CD8-positive, alpha-beta memory T cell (primary cell): ENCODE data around the gene FBXO48. TPM values are rescaled to one million over a fixed set of nuclear protein-coding genes. Genes with fewer than 3 reads are reported as not detected.
"Not testable (repeated sequence)": the region's sequence is repeated elsewhere in the genome, so short reads cannot be mapped to it uniquely, and the experiment has no call there.

Source experiments
- CTCF ChIA-PET: fragments of 350-600 bp; sonication (Branson Sonifier 250); formaldehyde crosslinking; loops from one replicate; lab custom pipeline; 2021; ENCODE audit warnings: antibody characterized with exemption; lab: Charles Lee
- POLR2A ChIA-PET: fragments of 350-600 bp; sonication (Branson Sonifier 250); formaldehyde crosslinking; loops from one replicate; lab custom pipeline; 2021; ENCODE audit warnings: antibody characterized with exemption; lab: Charles Lee
- DNase-seq, 5 donors: peaks; one replicate each; pipeline versions ENCODE4 v3.0.0 to v3.0.0-alpha.2; 2020 to 2022; ENCODE audit warnings: mixed read lengths in 1 of 5
- H3K27ac ChIP-seq: one replicate; pipeline ENCODE4 v1.7.0; 2013; ENCODE audit warnings: low read depth, mild to moderate bottlenecking, low read length, moderate library complexity
- H3K27me3 ChIP-seq: 2 replicates; pipeline ENCODE4 v1.7.0; 2013; ENCODE audit warnings: low read length, mild to moderate bottlenecking; ENCODE audit not compliant: insufficient read depth, poor library complexity, severe bottlenecking
- H3K36me3 ChIP-seq: 2 replicates; pipeline ENCODE4 v1.7.0; 2013; ENCODE audit warnings: mild to moderate bottlenecking, low read length, moderate library complexity; ENCODE audit not compliant: insufficient read depth
- H3K4me1 ChIP-seq: 2 replicates; pipeline ENCODE4 v1.7.0; 2013; ENCODE audit warnings: mild to moderate bottlenecking, low read length, moderate library complexity; ENCODE audit not compliant: insufficient read depth
- H3K4me3 ChIP-seq: 2 replicates; pipeline ENCODE4 v1.7.0; 2013; ENCODE audit warnings: mild to moderate bottlenecking, low read length
- H3K9me3 ChIP-seq: 2 replicates; pipeline ENCODE4 v1.7.0; 2013; ENCODE audit warnings: mild to moderate bottlenecking, low read length
- H3K27ac Mint-ChIP-seq, 8 donors: one replicate each; pipeline ENCODE4 v1.8.0; 2020 to 2021; ENCODE audit warnings: mixed read lengths in 8 of 8, mild to moderate bottlenecking in 6 of 8, inconsistent platforms in 3 of 8, moderate library complexity in 3 of 8
- H3K27me3 Mint-ChIP-seq, 2 donors: one replicate each; pipeline ENCODE4 v1.8.0; 2020 to 2021; ENCODE audit warnings: mixed read lengths in 2 of 2, mild to moderate bottlenecking in 1 of 2, moderate library complexity in 1 of 2
- H3K36me3 Mint-ChIP-seq, 3 donors: one replicate each; pipeline ENCODE4 v1.8.0; 2020 to 2021; ENCODE audit warnings: mixed read lengths in 3 of 3, inconsistent platforms in 1 of 3, mild to moderate bottlenecking in 1 of 3
- H3K4me1 Mint-ChIP-seq, 3 donors: one replicate each; pipeline ENCODE4 v1.8.0; 2020 to 2021; ENCODE audit warnings: mixed read lengths in 3 of 3, inconsistent platforms in 1 of 3, mild to moderate bottlenecking in 1 of 3
- H3K4me3 Mint-ChIP-seq, 7 donors: one replicate each; pipeline ENCODE4 v1.8.0; 2020 to 2021; ENCODE audit warnings: mixed read lengths in 7 of 7, mild to moderate bottlenecking in 6 of 7, moderate library complexity in 4 of 7, inconsistent platforms in 2 of 7
- H3K9me3 Mint-ChIP-seq, 5 donors: one replicate each; pipeline ENCODE4 v1.8.0; 2020 to 2022; ENCODE audit warnings: mixed read lengths in 5 of 5, mild to moderate bottlenecking in 3 of 5, moderate library complexity in 2 of 5, inconsistent platforms in 1 of 5
- polyA plus RNA-seq: library from polyadenylated mRNA; unstranded; fragments of 300-500 nt; fragmentation: Illumina TruSeq; gene quantifications from one replicate; pipeline ENCODE4 v1.2.3, GENCODE V29; 2021
- total RNA-seq, 2 experiments: library from RNA; stranded (reverse); gene quantifications; one replicate each; pipeline ENCODE4 v1.2.3, GENCODE V29; 2021

The FBXO48 gene
- total and polyA plus RNA-seq, 3 experiments from 2014 or later: 0.79 to 1.6 (median 1.5) TPM

DNA sequence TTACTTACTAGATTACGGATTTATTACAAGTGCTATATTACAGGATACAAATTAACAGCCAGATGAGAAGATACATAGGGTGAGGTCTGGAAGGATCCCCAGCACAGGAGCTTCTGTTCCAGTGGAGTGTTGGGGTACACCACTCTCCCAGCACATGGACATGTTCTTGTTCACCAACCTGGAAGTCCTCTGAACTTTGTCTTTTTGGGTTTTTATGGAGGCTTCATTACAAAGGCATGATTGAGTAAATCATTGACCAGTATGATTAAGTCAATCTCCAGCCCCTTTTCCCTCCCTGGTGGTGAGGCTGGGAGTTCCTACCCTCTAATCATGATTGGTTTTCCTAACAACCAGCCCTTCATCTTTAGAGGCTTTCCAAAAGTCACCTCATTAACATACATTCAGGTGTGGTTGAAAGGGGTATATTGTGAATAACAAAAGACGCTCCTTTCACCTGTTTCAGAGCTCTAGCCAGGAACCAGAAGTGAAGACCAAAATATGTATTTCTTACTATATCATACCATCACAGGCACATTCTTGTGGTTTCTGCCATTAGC lies 38.6 kb upstream of the FBXO48 start:
- Mint-ChIP-seq H3K4me1 (peaks cover 21 to 25% (median 24%) of the 10 kb centered on the region in 3 donors), H3K27me3 (no peaks in the 10 kb centered on the region), H3K36me3 (peaks cover 4 to 13% (median 5%) of the 10 kb centered on the region in 3 donors), H3K9me3 (peaks cover 0 to 4% (median 0%) of the 10 kb centered on the region in 5 donors), H3K27ac (peak overlapping the region; percentile 1 to 90 (median 72)), H3K4me3 (peak overlapping the region in 5 of 7 donors; percentile 30 to 73 (median 53))
- DNase-seq: no peak
- Histone ChIP-seq H3K9me3 (no peaks in the 10 kb centered on the region), H3K36me3 (no peaks in the 10 kb centered on the region), H3K27me3 (no peaks in the 10 kb centered on the region), H3K4me1 (peaks cover 14% of the 10 kb centered on the region), H3K4me3 (no peak overlapping the region), H3K27ac (no peak overlapping the region)
- ChIA-PET CTCF (interaction anchor here (0.9 to 2.4 kb wide), 7 partner anchors 10 to 403 kb away, joined by 3 to 18 read pairs (median 5); no protein-coding TSS in a partner anchor), POLR2A (interaction anchor here (1.4 kb wide), 2 partner anchors 38 to 39 kb away, joined by 3 to 4 read pairs; partner anchors contain the start of genes APLF and FBXO48)

DNA sequence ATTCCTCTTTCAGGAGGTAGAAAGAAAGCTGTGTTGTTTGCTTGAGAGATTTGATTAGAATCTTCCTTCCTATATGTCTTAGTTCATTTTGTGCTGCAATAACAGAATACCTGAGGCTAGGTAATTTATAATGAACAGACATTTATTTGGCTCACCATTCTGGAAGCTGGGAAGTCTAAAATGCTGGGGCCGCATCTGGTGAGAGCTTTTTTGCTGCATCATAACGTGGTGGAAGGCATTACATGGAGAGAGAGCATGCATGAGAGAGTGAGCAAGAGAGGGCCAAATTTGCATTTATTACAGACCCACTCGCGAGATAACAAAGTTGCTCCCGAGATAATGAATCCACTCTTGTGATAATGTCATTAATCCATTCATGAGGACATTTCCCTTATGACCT lies 34.7 kb upstream of the FBXO48 start:
- H3K4me1 Mint-ChIP-seq: peaks cover 15 to 16% (median 15%) of the 10 kb centered on the region in 3 donors
- CTCF ChIA-PET: no interaction called here
- POLR2A ChIA-PET: no interaction called here
- H3K27me3 Mint-ChIP-seq: no peaks in the 10 kb centered on the region
- no peaks in the 10 kb centered on the region for H3K36me3 ChIP-seq
- peaks cover 12% of the 10 kb centered on the region for H3K4me1 ChIP-seq
- no peak overlapping the region for H3K4me3 Mint-ChIP-seq
- peaks cover under 1% of the 10 kb centered on the region for H3K9me3 ChIP-seq
- peaks cover 2 to 8% (median 6%) of the 10 kb centered on the region in 5 donors for H3K9me3 Mint-ChIP-seq
- H3K27ac Mint-ChIP-seq: no peak overlapping the region
- H3K36me3 Mint-ChIP-seq: peaks cover under 1 to 12% (median 2%) of the 10 kb centered on the region in 3 donors
- no peak overlapping the region for H3K27ac ChIP-seq
- H3K4me3 ChIP-seq: no peak overlapping the region
- H3K27me3 ChIP-seq: no peaks in the 10 kb centered on the region
- DNase-seq: no peak

DNA sequence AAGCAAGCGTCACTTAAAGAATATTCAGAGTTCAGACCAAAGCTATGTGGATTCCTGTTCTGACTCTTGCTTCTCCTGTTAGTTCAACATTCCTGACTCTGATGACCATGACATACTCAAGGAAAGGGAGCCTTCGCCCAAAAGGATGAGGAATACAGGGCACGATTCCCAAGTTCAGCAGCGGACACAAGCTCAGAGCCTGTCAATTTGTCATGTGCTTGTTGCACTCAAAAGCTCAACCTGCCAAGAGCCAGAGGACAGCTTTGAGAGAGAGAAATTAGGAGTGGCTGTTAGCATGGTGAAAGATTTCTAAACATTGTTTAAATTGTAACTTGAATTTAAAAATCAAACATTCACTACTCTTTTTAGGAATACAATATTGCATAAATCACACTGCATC lies 33.6 kb upstream of the FBXO48 start:
- Mint-ChIP-seq H3K27me3 (no peaks in the 10 kb centered on the region), H3K4me1 (peaks cover 4 to 5% (median 4%) of the 10 kb centered on the region in 3 donors), H3K9me3 (peaks cover 3 to 17% (median 13%) of the 10 kb centered on the region in 5 donors), H3K4me3 (no peak overlapping the region), H3K36me3 (peaks cover 6 to 20% (median 6%) of the 10 kb centered on the region in 3 donors), H3K27ac (no peak overlapping the region)
- H3K4me1 ChIP-seq: peaks cover under 1% of the 10 kb centered on the region
- POLR2A ChIA-PET: no interaction called here
- no peak overlapping the region for H3K27ac ChIP-seq
- no peak for DNase-seq
- peaks cover 5% of the 10 kb centered on the region for H3K9me3 ChIP-seq
- no peak overlapping the region for H3K4me3 ChIP-seq
- CTCF ChIA-PET: no interaction called here
- H3K36me3 ChIP-seq: no peaks in the 10 kb centered on the region
- H3K27me3 ChIP-seq: no peaks in the 10 kb centered on the region

GRCh38 chr2:68499133-68499532 lies 32.0 kb upstream of the FBXO48 start:
- ChIA-PET POLR2A (no interaction called here), CTCF (interaction anchor here (0.9 to 1.1 kb wide), 2 partner anchors 11 to 24 kb away, joined by 3 read pairs; no protein-coding TSS in a partner anchor)
- Histone ChIP-seq H3K27ac (no peak overlapping the region), H3K36me3 (no peaks in the 10 kb centered on the region), H3K9me3 (peaks cover 5% of the 10 kb centered on the region), H3K4me1 (no peaks in the 10 kb centered on the region), H3K4me3 (no peak overlapping the region), H3K27me3 (no peaks in the 10 kb centered on the region)
- H3K27me3 Mint-ChIP-seq: no peaks in the 10 kb centered on the region
- H3K4me3 Mint-ChIP-seq: no peak overlapping the region
- H3K4me1 Mint-ChIP-seq: no peaks in the 10 kb centered on the region
- peaks cover 6 to 35% (median 14%) of the 10 kb centered on the region in 3 donors for H3K36me3 Mint-ChIP-seq
- peaks cover 9 to 22% (median 15%) of the 10 kb centered on the region in 5 donors for H3K9me3 Mint-ChIP-seq
- H3K27ac Mint-ChIP-seq: no peak overlapping the region
- no peak for DNase-seq

DNA sequence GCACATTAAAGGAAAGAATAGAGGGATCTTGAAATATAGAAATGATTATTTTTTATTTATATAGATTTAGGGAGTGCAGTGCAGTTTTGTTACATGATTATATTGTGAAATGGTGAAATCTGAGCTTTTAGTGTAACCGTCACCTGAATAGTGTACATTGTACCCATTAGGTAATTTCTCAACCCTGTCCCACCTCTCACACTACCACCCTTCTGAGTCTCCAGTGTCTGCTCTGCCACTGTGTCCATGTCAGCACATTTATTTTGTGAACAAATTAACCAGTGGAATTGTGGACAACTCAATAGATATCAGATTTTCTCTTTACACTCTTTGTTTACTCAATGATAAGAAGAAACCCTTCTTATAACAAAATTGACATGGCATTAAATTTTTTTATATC lies 24.5 kb upstream of the FBXO48 start:
- Mint-ChIP-seq H3K4me3 (no peak overlapping the region), H3K36me3 (peaks cover 3 to 21% (median 14%) of the 10 kb centered on the region in 3 donors), H3K27me3 (no peaks in the 10 kb centered on the region), H3K4me1 (peaks cover 2 to 5% (median 4%) of the 10 kb centered on the region in 3 donors), H3K9me3 (peaks cover 6 to 14% (median 7%) of the 10 kb centered on the region in 5 donors), H3K27ac (no peak overlapping the region)
- ChIA-PET POLR2A (no interaction called here), CTCF (no interaction called here)
- no peaks in the 10 kb centered on the region for H3K27me3 ChIP-seq
- DNase-seq: no peak
- peaks cover 2% of the 10 kb centered on the region for H3K9me3 ChIP-seq
- H3K36me3 ChIP-seq: no peaks in the 10 kb centered on the region
- H3K4me3 ChIP-seq: no peak overlapping the region
- H3K4me1 ChIP-seq: no peaks in the 10 kb centered on the region
- no peak overlapping the region for H3K27ac ChIP-seq

DNA sequence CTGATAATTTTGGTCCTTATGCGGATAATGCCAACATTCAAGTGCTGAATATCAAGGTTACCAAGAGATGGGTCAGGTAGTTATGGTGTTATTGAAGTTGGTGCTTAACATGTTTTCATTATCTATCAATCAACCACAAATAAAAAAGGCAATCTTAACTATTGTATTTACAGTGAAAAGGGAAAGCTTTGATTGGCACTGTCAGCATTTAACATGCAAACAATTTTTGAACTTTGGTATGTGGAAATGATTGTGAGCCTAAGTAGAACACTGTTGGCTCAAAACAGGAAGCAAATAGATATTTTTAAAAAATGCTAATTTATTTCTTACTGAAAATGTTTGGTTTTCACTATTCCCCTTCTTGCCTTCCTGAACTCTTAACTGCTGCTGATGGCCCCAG lies 22.2 kb upstream of the FBXO48 start:
- POLR2A ChIA-PET: no interaction called here
- peaks cover 2 to 5% (median 4%) of the 10 kb centered on the region in 3 donors for H3K4me1 Mint-ChIP-seq
- Histone ChIP-seq H3K4me3 (no peak overlapping the region), H3K36me3 (no peaks in the 10 kb centered on the region), H3K27ac (no peak overlapping the region), H3K27me3 (no peaks in the 10 kb centered on the region), H3K4me1 (no peaks in the 10 kb centered on the region), H3K9me3 (no peaks in the 10 kb centered on the region)
- H3K27me3 Mint-ChIP-seq: no peaks in the 10 kb centered on the region
- DNase-seq: no peak
- peak overlapping the region in 1 of 8 donors; percentile 36 for H3K27ac Mint-ChIP-seq
- H3K36me3 Mint-ChIP-seq: peaks cover 1 to 2% (median 2%) of the 10 kb centered on the region in 3 donors
- H3K4me3 Mint-ChIP-seq: no peak overlapping the region
- peaks cover 0 to 2% (median 0%) of the 10 kb centered on the region in 5 donors for H3K9me3 Mint-ChIP-seq
- CTCF ChIA-PET: interaction anchor here (2.3 to 3.7 kb wide), 2 partner anchors 106 to 220 kb away, joined by 13 to 25 read pairs; no protein-coding TSS in a partner anchor

DNA sequence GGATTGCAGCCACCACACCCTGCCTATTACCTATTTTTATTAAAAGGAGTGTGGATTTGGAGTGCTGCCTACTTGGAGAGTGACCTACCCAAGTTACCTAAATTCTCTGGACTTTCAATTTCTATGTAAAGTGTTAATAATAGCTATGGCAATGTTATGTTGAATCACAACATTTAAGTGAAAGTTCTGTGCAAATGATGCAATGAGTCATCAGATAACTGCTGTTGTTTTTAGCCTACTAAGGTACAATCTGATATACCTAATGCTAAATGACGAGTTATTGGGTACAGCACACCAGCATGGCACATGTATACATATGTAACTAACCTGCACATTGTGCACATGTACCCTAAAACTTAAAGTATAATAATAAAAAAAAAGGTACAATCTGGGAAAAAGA lies 21.5 kb upstream of the FBXO48 start:
- H3K27me3 Mint-ChIP-seq, POLR2A ChIA-PET: not testable (repeated sequence)
- CTCF ChIA-PET: interaction anchor here (1.0 to 3.7 kb wide), 12 partner anchors 17 to 436 kb away, joined by 3 to 25 read pairs (median 9); partner anchors contain the start of genes APLF, ARHGAP25 and FBXO48

GRCh38 chr2:68487773-68488355 lies 20.8 kb upstream of the FBXO48 start:
- Histone ChIP-seq H3K4me1 (no peaks in the 10 kb centered on the region), H3K9me3 (no peaks in the 10 kb centered on the region), H3K36me3 (no peaks in the 10 kb centered on the region), H3K27me3 (no peaks in the 10 kb centered on the region), H3K27ac (no peak overlapping the region), H3K4me3 (no peak overlapping the region)
- Mint-ChIP-seq H3K27me3 (no peaks in the 10 kb centered on the region), H3K27ac (no peak overlapping the region), H3K9me3 (no peaks in the 10 kb centered on the region), H3K4me3 (no peak overlapping the region), H3K4me1 (peaks cover 2 to 5% (median 4%) of the 10 kb centered on the region in 3 donors), H3K36me3 (no peaks in the 10 kb centered on the region)
- no peak for DNase-seq
- POLR2A ChIA-PET: interaction anchor here (0.7 to 0.8 kb wide), 2 partner anchors 19 to 23 kb away, joined by 3 read pairs; no protein-coding TSS in a partner anchor
- CTCF ChIA-PET: interaction anchor here (0.5 to 3.7 kb wide), 23 partner anchors 11 to 440 kb away, joined by 3 to 25 read pairs (median 4); partner anchors contain the start of genes APLF, ARHGAP25 and FBXO48

More for the DNA sequence above, 21.5 kb upstream of the FBXO48 start:
- H3K27ac ChIP-seq, H3K27ac Mint-ChIP-seq, H3K9me3 ChIP-seq, H3K27me3 ChIP-seq, H3K4me3 Mint-ChIP-seq, H3K9me3 Mint-ChIP-seq, H3K4me1 ChIP-seq, H3K36me3 ChIP-seq, H3K36me3 Mint-ChIP-seq, DNase-seq, H3K4me1 Mint-ChIP-seq, H3K4me3 ChIP-seq: not testable (repeated sequence)
